Measurements from ENCODE around the gene STRBP. TPM values are rescaled to one million over a fixed set of nuclear protein-coding genes. Genes with fewer than 3 reads are reported as not detected.

STRBP gene
- total RNA-seq (16.8 TPM), polyA plus RNA-seq (10 to 100 TPM; 14.9 to 18.2 (median 15.2) TPM)

DNA sequence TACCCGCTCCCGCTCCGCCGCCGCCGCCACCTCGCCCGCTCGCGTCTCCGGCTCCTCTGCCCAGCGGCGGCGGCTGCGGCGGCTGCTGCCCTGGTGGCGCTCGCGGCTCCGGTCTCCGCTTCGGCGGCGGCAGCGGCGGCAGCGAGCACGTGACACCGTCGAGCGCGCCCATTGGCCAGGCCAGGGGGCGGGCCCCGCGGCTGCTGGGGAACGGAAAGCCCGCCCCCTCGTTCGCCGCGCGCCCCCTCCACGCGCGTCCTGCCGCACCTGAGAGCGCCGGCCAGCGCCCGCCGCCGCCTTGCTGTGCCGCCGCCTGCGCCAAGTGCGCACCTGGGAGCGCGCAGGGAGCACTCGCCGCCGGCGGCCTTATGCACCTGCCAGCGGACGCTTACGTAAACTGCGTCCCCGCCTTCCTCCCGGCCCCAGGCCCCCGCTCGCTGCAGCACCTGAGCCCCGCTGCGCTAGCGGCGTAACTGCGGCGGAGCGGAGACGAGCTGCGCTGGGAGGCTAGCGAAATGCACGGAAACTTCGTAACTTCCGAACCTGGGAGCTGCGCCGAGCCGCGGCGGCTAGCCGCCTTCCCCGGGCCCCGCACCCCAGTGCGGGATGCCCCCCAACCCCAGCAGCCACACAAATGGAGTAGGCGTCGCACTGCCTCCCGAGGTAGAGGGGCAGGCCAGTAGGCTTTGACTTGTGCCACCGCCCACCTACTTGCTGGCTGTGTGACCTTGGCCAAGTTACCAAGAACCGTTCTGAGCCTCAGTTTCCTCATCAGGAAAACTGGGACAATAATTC lies at the start of gene STRBP:
TSS of gene STRBP (minus strand) at position 122 of the 795 bp plus-strand sequence. CDS start 84,452 bp downstream, outside the sequence.
- peaks cover 4% of the 10 kb centered on the region for H3K27me3 Mint-ChIP-seq
- no peaks in the 10 kb centered on the region for H3K36me3 Mint-ChIP-seq

DNA sequence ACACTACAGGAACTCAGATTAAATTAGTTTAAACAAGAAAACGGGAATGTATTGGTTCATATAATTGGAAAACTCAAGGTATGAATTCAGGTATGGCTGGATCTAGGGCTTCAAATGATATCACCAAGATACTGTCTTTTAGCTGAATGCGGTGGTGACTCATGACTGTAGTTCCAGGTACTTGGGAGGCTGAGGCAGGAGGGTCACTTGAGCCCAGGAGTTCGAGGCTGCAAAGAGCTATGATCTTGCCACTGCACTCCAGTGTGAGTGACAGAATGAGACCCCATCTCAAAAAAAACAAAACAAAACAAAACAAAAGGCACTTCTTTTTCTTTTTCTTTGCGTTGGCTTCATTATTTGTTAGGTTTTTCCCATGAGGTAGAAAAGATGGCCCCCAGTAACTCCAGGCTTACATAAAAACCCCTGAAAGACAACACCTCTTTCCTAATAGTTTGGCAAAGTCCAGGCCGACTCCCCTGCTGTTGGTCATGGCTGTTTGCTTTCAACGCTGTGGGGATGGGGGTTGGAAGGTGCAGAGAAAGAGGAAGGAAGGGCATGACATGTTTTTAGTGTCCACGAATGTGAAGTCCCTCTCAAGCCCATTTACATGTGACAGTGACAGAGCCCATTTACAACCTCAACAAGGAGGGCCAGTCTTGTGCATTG lies 47.8 kb upstream of the STRBP start:
- Histone ChIP-seq H3K36me3 (ENCODE audit: control insufficient read depth, insufficient read depth, low read length) (no peaks in the 10 kb centered on the region), H3K9me3 (ENCODE audit: control insufficient read depth in 2 of 2, low read length in 2 of 2) (no peaks in the 10 kb centered on the region), H3K4me3 (ENCODE audit: low read depth, low read length) (no peak overlapping the region), H3K27me3 (ENCODE audit: control insufficient read depth, insufficient read depth, low read length) (no peaks in the 10 kb centered on the region), H3K4me1 (ENCODE audit: control insufficient read depth, insufficient read depth, low read length, poor library complexity, severe bottlenecking) (no peaks in the 10 kb centered on the region), H3K27ac (ENCODE audit: insufficient read depth, low read length, poor library complexity, severe bottlenecking) (no peak overlapping the region)
- DNase-seq (no peak), ATAC-seq (ENCODE audit: low read depth in 2 of 2) (no peak)
- peaks cover 0 to 2% (median 0%) of the 10 kb centered on the region in 7 donors for H3K9me3 Mint-ChIP-seq
- H3K4me3 Mint-ChIP-seq: no peak overlapping the region
- H3K27me3 Mint-ChIP-seq: no peaks in the 10 kb centered on the region
- H3K36me3 Mint-ChIP-seq: no peaks in the 10 kb centered on the region
- H3K4me1 Mint-ChIP-seq: peaks cover 0 to 13% (median 0%) of the 10 kb centered on the region in 4 donors
- H3K27ac Mint-ChIP-seq: no peak overlapping the region

More for the DNA sequence above, at the start of gene STRBP:
- Histone ChIP-seq H3K9me3 (ENCODE audit: control insufficient read depth in 2 of 2, low read length in 2 of 2) (no peaks in the 10 kb centered on the region), H3K27ac (ENCODE audit: insufficient read depth, low read length, poor library complexity, severe bottlenecking) (peak within 1 kb of the TSS; percentile 66), H3K36me3 (ENCODE audit: control insufficient read depth, insufficient read depth, low read length) (no peaks in the 10 kb centered on the region), H3K4me1 (ENCODE audit: control insufficient read depth, insufficient read depth, low read length, poor library complexity, severe bottlenecking) (peaks cover 24% of the 10 kb centered on the region), H3K4me3 (ENCODE audit: low read depth, low read length) (peak within 1 kb of the TSS; percentile 85), H3K27me3 (ENCODE audit: control insufficient read depth, insufficient read depth, low read length) (no peaks in the 10 kb centered on the region)
- Mint-ChIP-seq H3K27ac (peak within 1 kb of the TSS; percentile 56 to 80 (median 76)), H3K4me1 (peaks cover 9 to 42% (median 22%) of the 10 kb centered on the region in 4 donors), H3K9me3 (no peaks in the 10 kb centered on the region), H3K4me3 (peak within 1 kb of the TSS; percentile 84 to 94 (median 91))
- peak; percentile 89 to 92 for ATAC-seq (ENCODE audit: low read depth in 2 of 2)
- DNase-seq: peak; percentile 91 to 96 (median 96)

DNA sequence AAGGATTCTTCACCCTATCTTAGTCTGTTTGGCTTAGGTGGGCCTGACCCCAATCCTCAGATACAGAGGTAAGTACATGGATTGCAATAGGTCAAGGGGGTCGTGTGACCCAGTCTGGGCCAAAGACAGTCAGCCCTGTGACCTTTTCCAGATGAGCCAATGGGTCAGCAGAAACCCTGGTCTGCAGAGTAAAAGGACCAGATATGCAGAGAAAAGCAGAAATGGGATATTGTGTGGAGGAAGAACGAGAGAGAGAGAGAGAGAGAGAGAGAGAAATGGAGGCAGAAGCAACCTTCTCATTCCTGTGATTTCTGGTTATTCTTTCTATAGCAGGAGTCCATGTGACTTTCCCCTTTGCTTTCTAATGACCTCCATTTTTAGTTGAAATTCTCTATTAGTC lies 47.2 kb upstream of the STRBP start:
- peaks cover 0 to 2% (median 0%) of the 10 kb centered on the region in 7 donors for H3K9me3 Mint-ChIP-seq
- ATAC-seq (ENCODE audit: low read depth in 2 of 2) (no peak), DNase-seq (no peak)
- H3K4me1 ChIP-seq (ENCODE audit: control insufficient read depth, insufficient read depth, low read length, poor library complexity, severe bottlenecking): no peaks in the 10 kb centered on the region
- H3K36me3 ChIP-seq (ENCODE audit: control insufficient read depth, insufficient read depth, low read length): no peaks in the 10 kb centered on the region
- no peak overlapping the region for H3K4me3 ChIP-seq (ENCODE audit: low read depth, low read length)
- no peaks in the 10 kb centered on the region for H3K9me3 ChIP-seq (ENCODE audit: control insufficient read depth in 2 of 2, low read length in 2 of 2)
- H3K4me3 Mint-ChIP-seq: no peak overlapping the region
- no peak overlapping the region for H3K27ac Mint-ChIP-seq
- no peaks in the 10 kb centered on the region for H3K36me3 Mint-ChIP-seq
- no peaks in the 10 kb centered on the region for H3K27me3 ChIP-seq (ENCODE audit: control insufficient read depth, insufficient read depth, low read length)
- no peak overlapping the region for H3K27ac ChIP-seq (ENCODE audit: insufficient read depth, low read length, poor library complexity, severe bottlenecking)
- H3K27me3 Mint-ChIP-seq: no peaks in the 10 kb centered on the region
- H3K4me1 Mint-ChIP-seq: peaks cover 0 to 7% (median 0%) of the 10 kb centered on the region in 4 donors

DNA sequence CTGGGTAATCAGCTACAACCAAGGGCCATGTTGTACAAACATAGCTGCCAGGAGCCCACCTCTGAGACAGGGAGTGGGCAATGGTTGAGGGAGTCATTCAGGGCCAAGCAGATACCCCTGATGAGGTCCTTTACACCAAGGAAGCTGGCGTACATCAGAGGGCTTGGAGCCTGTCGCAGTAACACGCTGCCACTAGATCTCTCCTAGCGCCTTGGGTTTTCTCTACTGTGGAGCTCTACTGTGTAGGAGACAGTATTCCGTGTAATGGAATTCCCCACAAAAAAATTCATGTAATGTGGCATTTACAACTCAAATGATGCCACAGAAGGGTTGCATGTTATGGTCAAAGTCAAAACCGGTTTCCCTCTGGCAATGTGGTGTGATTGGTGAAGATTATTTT lies 46.2 kb upstream of the STRBP start:
- Mint-ChIP-seq H3K4me1 (peaks cover 0 to 5% (median 0%) of the 10 kb centered on the region in 4 donors), H3K4me3 (no peak overlapping the region), H3K27me3 (no peaks in the 10 kb centered on the region), H3K27ac (no peak overlapping the region), H3K9me3 (peaks cover 0 to 2% (median 0%) of the 10 kb centered on the region in 7 donors), H3K36me3 (no peaks in the 10 kb centered on the region)
- DNase-seq (no peak), ATAC-seq (ENCODE audit: low read depth in 2 of 2) (no peak)
- no peaks in the 10 kb centered on the region for H3K9me3 ChIP-seq (ENCODE audit: control insufficient read depth in 2 of 2, low read length in 2 of 2)
- H3K27ac ChIP-seq (ENCODE audit: insufficient read depth, low read length, poor library complexity, severe bottlenecking): no peak overlapping the region
- H3K4me3 ChIP-seq (ENCODE audit: low read depth, low read length): no peak overlapping the region
- H3K27me3 ChIP-seq (ENCODE audit: control insufficient read depth, insufficient read depth, low read length): no peaks in the 10 kb centered on the region
- no peaks in the 10 kb centered on the region for H3K36me3 ChIP-seq (ENCODE audit: control insufficient read depth, insufficient read depth, low read length)
- H3K4me1 ChIP-seq (ENCODE audit: control insufficient read depth, insufficient read depth, low read length, poor library complexity, severe bottlenecking): no peaks in the 10 kb centered on the region

- no peaks in the 10 kb centered on the region for H3K36me3 ChIP-seq (ENCODE audit: control insufficient read depth, insufficient read depth, low read length)
- no peak overlapping the region for H3K4me3 ChIP-seq (ENCODE audit: low read depth, low read length)
- no peaks in the 10 kb centered on the region for H3K27me3 ChIP-seq (ENCODE audit: control insufficient read depth, insufficient read depth, low read length)
- Mint-ChIP-seq H3K27ac (no peak overlapping the region), H3K4me1 (peaks cover 0 to 5% (median 0%) of the 10 kb centered on the region in 4 donors), H3K36me3 (no peaks in the 10 kb centered on the region), H3K4me3 (no peak overlapping the region), H3K27me3 (peaks cover 4% of the 10 kb centered on the region), H3K9me3 (no peaks in the 10 kb centered on the region)
- DNase-seq: no peak
- no peak for ATAC-seq (ENCODE audit: low read depth in 2 of 2)
- no peaks in the 10 kb centered on the region for H3K4me1 ChIP-seq (ENCODE audit: control insufficient read depth, insufficient read depth, low read length, poor library complexity, severe bottlenecking)
- H3K27ac ChIP-seq (ENCODE audit: insufficient read depth, low read length, poor library complexity, severe bottlenecking): no peak overlapping the region
- H3K9me3 ChIP-seq (ENCODE audit: control insufficient read depth in 2 of 2, low read length in 2 of 2): no peaks in the 10 kb centered on the region
Observed at GRCh38 chr9:123312306-123312877, 44.0 kb upstream of the STRBP start.

DNA sequence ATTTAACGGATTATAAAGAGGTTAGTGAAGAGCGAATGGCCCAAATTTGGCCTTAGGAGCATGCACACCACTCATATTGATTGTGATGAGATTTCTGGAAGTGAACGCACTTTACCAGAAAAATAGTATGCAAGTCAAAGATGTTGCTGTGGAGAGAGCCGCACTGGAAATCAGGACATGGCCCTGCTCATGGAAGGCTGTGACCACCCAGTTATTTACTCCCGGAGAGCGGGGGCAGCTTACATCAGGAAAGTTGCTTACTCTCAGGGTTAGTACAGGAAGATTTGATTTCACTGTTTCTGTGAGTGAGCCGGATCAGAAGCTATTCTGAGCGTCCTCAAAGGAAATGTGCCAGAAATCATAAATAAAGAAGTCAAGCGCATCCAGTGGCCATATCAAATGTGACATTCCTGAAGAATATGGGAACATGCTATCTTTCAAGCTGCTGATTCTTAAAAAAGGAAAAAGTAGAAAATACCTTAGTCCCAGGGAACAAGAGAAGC lies 42.9 kb upstream of the STRBP start:
- peaks cover 0 to 5% (median 0%) of the 10 kb centered on the region in 4 donors for H3K4me1 Mint-ChIP-seq
- no peaks in the 10 kb centered on the region for H3K4me1 ChIP-seq (ENCODE audit: control insufficient read depth, insufficient read depth, low read length, poor library complexity, severe bottlenecking)
- no peak overlapping the region for H3K4me3 ChIP-seq (ENCODE audit: low read depth, low read length)
- H3K36me3 ChIP-seq (ENCODE audit: control insufficient read depth, insufficient read depth, low read length): no peaks in the 10 kb centered on the region
- no peaks in the 10 kb centered on the region for H3K9me3 Mint-ChIP-seq
- H3K9me3 ChIP-seq (ENCODE audit: control insufficient read depth in 2 of 2, low read length in 2 of 2): no peaks in the 10 kb centered on the region
- DNase-seq: no peak
- no peak for ATAC-seq (ENCODE audit: low read depth in 2 of 2)
- no peak overlapping the region for H3K27ac Mint-ChIP-seq
- H3K27me3 Mint-ChIP-seq: peaks cover 4% of the 10 kb centered on the region
- no peak overlapping the region for H3K4me3 Mint-ChIP-seq
- no peak overlapping the region for H3K27ac ChIP-seq (ENCODE audit: insufficient read depth, low read length, poor library complexity, severe bottlenecking)
- no peaks in the 10 kb centered on the region for H3K27me3 ChIP-seq (ENCODE audit: control insufficient read depth, insufficient read depth, low read length)
- H3K36me3 Mint-ChIP-seq: no peaks in the 10 kb centered on the region

- Histone ChIP-seq H3K27me3 (ENCODE audit: control insufficient read depth, insufficient read depth, low read length) (no peaks in the 10 kb centered on the region), H3K4me1 (ENCODE audit: control insufficient read depth, insufficient read depth, low read length, poor library complexity, severe bottlenecking) (no peaks in the 10 kb centered on the region), H3K27ac (ENCODE audit: insufficient read depth, low read length, poor library complexity, severe bottlenecking) (no peak overlapping the region), H3K36me3 (ENCODE audit: control insufficient read depth, insufficient read depth, low read length) (no peaks in the 10 kb centered on the region), H3K9me3 (ENCODE audit: control insufficient read depth in 2 of 2, low read length in 2 of 2) (no peaks in the 10 kb centered on the region), H3K4me3 (ENCODE audit: low read depth, low read length) (no peak overlapping the region)
- Mint-ChIP-seq H3K36me3 (no peaks in the 10 kb centered on the region), H3K4me3 (no peak overlapping the region), H3K27ac (no peak overlapping the region), H3K9me3 (no peaks in the 10 kb centered on the region), H3K27me3 (peaks cover 4% of the 10 kb centered on the region), H3K4me1 (peaks cover 0 to 5% (median 0%) of the 10 kb centered on the region in 4 donors)
- ATAC-seq (ENCODE audit: low read depth in 2 of 2) (no peak), DNase-seq (no peak)
Observed at GRCh38 chr9:123310551-123311249, 42.3 kb upstream of the STRBP start.

All from CD4-positive, CD25-positive, alpha-beta regulatory T cell (primary cell).